ENCODE results near the gene GLRA2. TPM values are rescaled to one million over a fixed set of nuclear protein-coding genes. Genes with fewer than 3 reads are reported as not detected.

Gene GLRA2
- total and polyA plus RNA-seq, 4 donors: not detected

DNA sequence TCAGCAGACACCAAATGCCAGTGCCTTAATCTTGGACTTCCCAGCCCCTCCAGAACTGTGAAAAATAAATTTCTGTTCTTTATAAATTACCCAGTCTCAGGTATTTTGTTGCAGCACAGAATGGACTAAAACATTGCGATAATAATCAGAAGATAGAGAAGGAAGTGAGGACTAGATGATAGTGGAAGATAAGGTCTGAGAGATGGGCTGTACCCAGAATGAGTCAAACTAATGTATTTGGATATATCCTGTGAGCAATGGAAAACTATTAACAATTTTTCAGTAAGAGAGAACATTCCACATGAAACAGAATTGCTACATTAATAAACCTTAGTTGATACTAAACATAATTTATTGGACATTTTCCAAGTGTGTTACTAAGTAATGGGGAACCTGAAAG, 250.2 kb downstream of the GLRA2 start:
- DNase-seq (ENCODE audit: low spot score): no peak

More for the DNA sequence above, 250.2 kb downstream of the GLRA2 start:
- Histone ChIP-seq H3K27ac (ENCODE audit: low read depth in 1 of 2, low read length in 2 of 2) (no peak overlapping the region), H3K9me3 (ENCODE audit: control insufficient read depth in 4 of 4, low read length in 3 of 4) (no peaks in the 10 kb centered on the region), H3K36me3 (ENCODE audit: control insufficient read depth in 4 of 4, insufficient read depth in 3 of 4, low read depth in 1 of 4, low read length in 3 of 4) (no peaks in the 10 kb centered on the region), H3K4me1 (ENCODE audit: control insufficient read depth in 4 of 4, insufficient read depth in 4 of 4, low read length in 3 of 4) (no peaks in the 10 kb centered on the region), H3K27me3 (ENCODE audit: control insufficient read depth in 4 of 4, insufficient read depth in 4 of 4, low read length in 3 of 4) (no peaks in the 10 kb centered on the region), H3K9ac (ENCODE audit: low read depth in 1 of 2, low read length in 2 of 2) (no peak overlapping the region), H3K4me3 (ENCODE audit: low read depth in 1 of 3, low read length in 3 of 3) (no peak overlapping the region)
- WGBS: 92% methylated on average over 1 of the region's 1 CpG
- no peak for TF ChIP-seq JUND (IDR thresholded peaks at IDR 0.05)
- TF ChIP-seq, protein P1, sequence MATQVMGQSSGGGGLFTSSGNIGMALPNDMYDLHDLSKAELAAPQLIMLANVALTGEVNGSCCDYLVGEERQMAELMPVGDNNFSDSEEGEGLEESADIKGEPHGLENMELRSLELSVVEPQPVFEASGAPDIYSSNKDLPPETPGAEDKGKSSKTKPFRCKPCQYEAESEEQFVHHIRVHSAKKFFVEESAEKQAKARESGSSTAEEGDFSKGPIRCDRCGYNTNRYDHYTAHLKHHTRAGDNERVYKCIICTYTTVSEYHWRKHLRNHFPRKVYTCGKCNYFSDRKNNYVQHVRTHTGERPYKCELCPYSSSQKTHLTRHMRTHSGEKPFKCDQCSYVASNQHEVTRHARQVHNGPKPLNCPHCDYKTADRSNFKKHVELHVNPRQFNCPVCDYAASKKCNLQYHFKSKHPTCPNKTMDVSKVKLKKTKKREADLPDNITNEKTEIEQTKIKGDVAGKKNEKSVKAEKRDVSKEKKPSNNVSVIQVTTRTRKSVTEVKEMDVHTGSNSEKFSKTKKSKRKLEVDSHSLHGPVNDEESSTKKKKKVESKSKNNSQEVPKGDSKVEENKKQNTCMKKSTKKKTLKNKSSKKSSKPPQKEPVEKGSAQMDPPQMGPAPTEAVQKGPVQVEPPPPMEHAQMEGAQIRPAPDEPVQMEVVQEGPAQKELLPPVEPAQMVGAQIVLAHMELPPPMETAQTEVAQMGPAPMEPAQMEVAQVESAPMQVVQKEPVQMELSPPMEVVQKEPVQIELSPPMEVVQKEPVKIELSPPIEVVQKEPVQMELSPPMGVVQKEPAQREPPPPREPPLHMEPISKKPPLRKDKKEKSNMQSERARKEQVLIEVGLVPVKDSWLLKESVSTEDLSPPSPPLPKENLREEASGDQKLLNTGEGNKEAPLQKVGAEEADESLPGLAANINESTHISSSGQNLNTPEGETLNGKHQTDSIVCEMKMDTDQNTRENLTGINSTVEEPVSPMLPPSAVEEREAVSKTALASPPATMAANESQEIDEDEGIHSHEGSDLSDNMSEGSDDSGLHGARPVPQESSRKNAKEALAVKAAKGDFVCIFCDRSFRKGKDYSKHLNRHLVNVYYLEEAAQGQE (IDR thresholded peaks at IDR 0.05): no peak
- no peak for TF ChIP-seq GABPA (IDR thresholded peaks at IDR 0.05 in 1 of 2, conservative IDR thresholded peaks at IDR 0.05 in 1 of 2)
- no peak for TF ChIP-seq YY1 (IDR thresholded peaks at IDR 0.05)
- TF ChIP-seq HNF4A (conservative IDR thresholded peaks at IDR 0.05): no peak
- TF ChIP-seq EGR1 (IDR thresholded peaks at IDR 0.05; ENCODE audit: low read depth in 2 of 2): no peak
- TF ChIP-seq, protein P2, sequence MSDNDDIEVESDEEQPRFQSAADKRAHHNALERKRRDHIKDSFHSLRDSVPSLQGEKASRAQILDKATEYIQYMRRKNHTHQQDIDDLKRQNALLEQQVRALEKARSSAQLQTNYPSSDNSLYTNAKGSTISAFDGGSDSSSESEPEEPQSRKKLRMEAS (IDR thresholded peaks at IDR 0.05): no peak
- TF ChIP-seq NR2F2 (IDR thresholded peaks at IDR 0.05): no peak
- no peak for TF ChIP-seq TAF1 (conservative IDR thresholded peaks at IDR 0.05)
- TF ChIP-seq, protein P3, sequence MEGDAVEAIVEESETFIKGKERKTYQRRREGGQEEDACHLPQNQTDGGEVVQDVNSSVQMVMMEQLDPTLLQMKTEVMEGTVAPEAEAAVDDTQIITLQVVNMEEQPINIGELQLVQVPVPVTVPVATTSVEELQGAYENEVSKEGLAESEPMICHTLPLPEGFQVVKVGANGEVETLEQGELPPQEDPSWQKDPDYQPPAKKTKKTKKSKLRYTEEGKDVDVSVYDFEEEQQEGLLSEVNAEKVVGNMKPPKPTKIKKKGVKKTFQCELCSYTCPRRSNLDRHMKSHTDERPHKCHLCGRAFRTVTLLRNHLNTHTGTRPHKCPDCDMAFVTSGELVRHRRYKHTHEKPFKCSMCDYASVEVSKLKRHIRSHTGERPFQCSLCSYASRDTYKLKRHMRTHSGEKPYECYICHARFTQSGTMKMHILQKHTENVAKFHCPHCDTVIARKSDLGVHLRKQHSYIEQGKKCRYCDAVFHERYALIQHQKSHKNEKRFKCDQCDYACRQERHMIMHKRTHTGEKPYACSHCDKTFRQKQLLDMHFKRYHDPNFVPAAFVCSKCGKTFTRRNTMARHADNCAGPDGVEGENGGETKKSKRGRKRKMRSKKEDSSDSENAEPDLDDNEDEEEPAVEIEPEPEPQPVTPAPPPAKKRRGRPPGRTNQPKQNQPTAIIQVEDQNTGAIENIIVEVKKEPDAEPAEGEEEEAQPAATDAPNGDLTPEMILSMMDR (IDR thresholded peaks at IDR 0.05; ENCODE audit: low read depth, low read length, missing input control): no peak
- TF ChIP-seq HNF4G (IDR thresholded peaks at IDR 0.05): no peak
- TF ChIP-seq RAD21 (IDR thresholded peaks at IDR 0.05): no peak
- TF ChIP-seq RXRA (IDR thresholded peaks at IDR 0.05): no peak
- TF ChIP-seq, protein P4, sequence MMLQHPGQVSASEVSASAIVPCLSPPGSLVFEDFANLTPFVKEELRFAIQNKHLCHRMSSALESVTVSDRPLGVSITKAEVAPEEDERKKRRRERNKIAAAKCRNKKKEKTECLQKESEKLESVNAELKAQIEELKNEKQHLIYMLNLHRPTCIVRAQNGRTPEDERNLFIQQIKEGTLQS (IDR thresholded peaks at IDR 0.05): no peak
